Measurements from ENCODE around the gene IGSF11.

IGSF11 gene

GRCh38 chr3:118948146-118948545 lies 86.5 kb downstream of the IGSF11 start:
- no peak for DNase-seq

DNA sequence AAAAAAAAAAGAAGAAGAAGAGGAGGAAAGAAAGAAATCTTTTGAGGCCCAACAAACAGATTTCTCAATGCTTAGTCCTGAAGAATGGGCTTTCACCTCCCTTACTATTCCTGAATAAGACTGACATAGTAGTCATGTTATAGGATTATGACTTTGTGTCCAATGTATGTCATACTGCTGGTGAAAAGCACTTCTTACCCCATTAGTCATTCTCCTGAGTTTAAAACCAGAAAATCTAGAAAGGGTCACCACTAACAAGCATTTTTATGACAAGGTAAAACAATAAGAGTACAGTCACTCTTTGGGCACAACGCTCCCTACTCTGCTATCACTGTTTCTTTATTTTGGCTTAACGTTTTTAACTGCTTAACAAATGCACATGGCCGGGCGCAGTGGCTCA lies 88.2 kb downstream of the IGSF11 start:
- DNase-seq = no peak

- no peak for DNase-seq
Observed at GRCh38 chr3:118945834-118946233, 88.8 kb downstream of the IGSF11 start.

GRCh38 chr3:118943597-118943996 lies 91.0 kb downstream of the IGSF11 start:
- no peak for DNase-seq

DNA sequence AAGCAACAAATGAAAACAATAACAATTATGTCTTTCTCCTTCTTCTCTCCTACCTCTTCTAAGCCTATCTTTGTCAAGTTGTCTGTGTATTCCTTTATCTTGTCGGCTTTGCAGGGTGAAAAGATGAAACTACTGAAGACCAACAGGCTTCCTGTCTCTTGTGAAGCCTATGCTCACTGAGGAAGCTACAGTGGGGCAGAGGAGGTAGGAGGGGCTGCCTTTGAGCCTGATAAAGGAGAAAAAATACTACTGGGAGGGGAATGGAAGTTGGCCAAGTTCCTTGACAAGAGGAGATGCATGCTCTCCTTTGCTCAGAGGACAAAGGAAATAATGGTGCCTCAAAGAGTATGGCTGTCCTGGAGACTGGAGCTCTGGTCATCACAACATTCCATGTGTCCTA lies 92.0 kb downstream of the IGSF11 start:
- DNase-seq = no peak

GRCh38 chr3:118942195-118942594 lies 92.5 kb downstream of the IGSF11 start:
- no peak for DNase-seq

GRCh38 chr3:118941236-118941635 lies 93.4 kb downstream of the IGSF11 start:
- no peak for DNase-seq

DNA sequence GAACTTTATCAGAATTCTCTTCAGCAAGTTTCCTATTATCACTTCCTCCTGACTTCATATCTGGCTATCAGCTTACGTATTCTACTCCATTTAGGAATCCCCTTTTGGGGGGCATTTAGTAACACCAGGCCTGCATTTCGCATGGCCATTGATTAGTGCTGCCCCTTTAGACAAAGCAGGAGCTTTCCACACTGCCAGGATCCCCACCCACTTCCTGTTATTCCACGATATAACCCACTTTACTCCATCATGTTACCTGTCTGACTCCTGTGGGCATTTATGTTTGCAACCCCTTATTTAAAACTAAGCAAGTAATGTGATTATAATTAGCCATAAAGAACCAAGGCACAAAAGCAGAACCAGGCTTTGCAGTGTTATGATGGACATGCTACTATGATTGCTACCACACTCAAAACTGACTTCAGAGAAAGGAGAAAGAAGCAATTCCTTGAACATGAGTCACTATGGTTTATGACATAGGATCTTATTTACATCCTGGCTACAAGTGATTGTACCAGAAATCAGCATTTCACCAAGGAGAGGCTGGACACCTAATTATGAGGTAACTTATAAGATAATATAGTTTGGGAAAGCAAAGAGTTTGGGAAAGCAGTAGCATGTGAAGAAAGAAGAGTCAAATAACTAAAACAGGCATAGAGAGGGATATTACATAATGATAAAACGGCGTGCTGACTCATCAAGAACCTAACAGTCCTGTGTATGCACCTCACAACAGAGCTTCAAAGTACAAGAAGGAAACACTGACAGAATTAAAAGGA lies 96.3 kb downstream of the IGSF11 start:
- no peak for DNase-seq

DNA sequence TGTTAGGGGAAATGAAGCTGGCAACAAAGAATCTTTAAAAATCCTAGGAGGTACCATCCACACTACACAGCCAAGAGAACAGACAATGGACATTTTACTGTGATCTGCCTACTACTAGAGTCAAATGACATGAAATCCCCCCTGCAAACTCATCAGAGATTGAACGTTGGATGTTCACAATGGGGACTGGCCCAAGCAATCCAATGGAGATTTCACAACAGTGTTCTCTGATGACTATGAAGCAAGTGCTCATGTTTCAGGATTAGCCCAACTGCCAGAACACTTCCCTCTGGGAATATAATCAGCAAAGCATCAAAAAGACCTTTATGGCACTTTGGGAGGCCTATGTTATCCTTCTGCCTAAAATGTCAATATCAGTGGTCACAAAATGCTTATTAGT lies 97.8 kb downstream of the IGSF11 start:
- DNase-seq = no peak

DNA sequence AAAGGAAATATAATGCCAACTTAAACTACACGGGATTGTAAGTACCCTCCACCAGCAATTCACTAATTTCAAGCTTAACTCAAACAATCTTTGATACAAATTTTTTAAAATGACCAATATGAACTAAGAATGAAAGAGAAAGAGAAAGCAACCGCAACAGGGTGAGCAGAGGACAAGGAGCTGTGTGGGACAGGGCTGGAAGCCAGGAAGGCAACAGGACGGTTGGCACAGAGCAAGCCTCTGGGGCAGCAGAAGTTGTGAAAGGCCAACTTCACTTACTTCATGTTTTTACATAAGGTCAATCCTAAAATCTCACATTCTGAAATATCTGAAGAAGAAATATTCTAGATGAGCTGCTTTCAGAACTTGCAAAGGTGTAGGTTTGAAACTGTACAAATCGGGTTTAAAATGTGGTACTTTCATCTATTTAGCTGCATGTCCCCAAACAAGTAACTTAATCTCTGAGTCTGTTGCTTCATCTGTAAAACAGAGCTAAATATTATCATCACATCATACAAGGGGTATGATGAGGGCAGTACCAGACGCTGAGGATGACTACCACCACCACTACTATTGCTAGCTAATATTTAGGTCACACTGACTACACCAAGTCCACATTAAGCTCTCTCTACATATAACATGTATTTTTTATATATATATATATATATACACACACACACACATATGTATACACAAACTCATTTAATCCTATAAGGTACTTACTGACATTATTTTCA lies 101.7 kb downstream of the IGSF11 start:
- DNase-seq = no peak

- DNase-seq = no peak
Observed at GRCh38 chr3:118931996-118932395, 102.7 kb downstream of the IGSF11 start.

- no peak for DNase-seq
Observed at GRCh38 chr3:118927449-118927848, 107.2 kb downstream of the IGSF11 start.

DNA sequence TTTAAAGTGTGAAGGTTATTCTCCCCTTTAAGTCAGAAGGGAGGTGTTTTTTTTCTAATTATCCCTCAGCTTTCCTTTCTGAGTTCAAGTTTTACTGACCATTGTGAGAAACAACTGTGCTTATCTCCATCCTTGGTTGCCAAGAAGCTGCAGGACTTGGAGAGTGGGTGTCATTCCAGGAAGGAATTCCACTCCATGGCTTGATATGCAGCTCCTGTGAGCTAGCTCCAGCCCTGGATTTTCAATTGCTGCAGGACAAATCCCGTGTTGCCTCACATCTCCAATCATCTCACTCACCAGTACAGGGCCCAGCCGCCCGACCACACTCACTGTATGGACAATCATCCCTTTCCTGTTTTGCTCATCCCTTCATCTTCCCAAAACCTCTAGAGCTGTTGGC lies 122.5 kb downstream of the IGSF11 start:
- DNase-seq = no peak

DNA sequence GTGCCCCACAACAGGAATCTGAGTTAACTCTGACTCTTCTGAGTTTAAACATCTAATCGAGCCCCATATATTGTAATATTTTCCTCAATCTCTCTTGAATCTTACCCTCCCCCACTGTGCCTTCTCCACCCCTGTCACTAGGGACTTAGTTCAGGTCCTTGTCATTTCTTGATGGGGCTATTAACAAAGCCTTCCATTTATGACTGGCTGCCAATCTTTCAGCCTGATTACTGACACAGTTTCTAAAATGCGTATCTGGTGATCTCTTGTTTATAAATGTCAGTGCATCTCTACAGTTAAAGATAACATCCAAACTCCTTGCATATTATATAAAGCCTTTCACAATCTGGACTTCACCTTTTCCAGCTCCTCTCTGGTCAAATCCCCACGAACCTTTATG lies 124.3 kb downstream of the IGSF11 start:
- DNase-seq = no peak

DNA sequence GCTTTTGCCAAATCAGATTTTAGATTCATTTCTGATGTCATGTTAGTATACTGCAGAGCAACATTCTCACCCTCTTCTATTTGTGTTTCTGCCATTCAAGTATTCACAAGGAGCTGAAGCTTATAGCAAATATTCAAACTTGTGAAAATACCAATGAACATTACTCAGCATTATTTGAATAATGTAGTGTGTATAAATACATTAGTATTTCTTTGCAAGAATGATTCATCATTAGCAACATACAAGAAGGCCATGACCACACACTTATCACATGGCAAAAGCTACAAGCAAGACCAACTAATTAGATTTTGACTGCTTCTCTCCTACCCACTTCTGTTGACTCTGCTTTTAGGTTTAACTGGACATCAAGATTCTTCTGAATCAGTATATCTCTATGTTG lies 124.9 kb downstream of the IGSF11 start:
- no peak for DNase-seq

DNA sequence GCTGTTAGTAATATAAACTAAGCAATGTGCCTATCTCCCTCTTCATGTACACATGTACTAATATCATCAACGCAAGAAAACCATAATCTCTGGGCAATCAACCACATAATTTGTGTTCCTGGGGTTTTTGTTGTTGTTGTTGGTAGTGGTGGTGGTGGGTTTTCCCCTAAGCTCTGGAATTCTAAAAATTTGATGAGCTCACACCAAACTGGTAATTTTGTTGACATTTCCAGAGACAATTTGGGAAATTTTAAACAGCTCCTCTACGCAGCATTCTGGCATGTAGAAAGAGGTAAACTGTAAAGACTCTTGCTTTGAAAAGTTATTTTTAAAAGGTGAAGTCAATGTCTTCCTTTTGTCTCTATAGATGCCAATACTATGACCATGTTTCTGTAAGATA lies 126.7 kb downstream of the IGSF11 start:
- DNase-seq = no peak

- no peak for DNase-seq
Observed at GRCh38 chr3:118900737-118901525, 133.7 kb downstream of the IGSF11 start.

DNA sequence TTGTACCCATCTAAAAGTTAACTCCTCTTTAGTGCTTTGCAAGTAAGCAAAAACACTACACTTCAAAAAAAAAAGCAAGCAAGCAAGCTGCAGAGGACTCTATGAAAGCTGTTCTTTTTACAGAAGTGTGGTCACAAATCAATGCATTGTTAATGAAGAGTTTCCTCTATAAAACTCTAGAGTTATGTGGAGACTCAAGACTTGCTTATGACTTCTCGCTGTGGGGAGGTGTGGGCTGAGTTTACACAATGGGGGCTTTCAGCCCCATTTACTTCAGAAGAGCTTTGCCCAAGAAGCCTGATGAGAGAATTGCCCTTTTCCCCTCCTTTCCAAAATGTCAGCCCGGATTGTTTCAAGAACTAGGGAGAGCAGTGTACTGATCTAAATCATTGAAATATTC lies 144.4 kb downstream of the IGSF11 start:
- no peak for DNase-seq

DNA sequence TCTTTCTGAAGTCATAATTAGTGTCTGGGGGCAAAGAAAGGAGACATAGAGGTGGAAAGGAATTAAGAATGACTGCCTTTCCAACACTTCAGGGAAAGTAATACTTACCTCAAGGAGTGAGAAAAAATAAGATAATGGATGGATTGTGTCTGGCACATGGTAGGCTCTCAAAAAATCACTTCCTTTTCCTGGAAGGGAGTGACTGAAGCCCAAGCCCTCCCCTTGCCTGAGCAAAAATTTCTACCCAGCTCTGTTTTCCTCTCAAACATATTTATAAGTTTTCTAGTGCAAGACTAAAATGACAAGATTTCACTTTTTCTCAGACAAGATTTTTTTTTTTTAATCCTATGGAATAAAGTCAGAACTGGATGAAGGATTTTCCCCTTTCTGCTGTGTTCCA lies 145.0 kb downstream of the IGSF11 start:
- no peak for DNase-seq

DNA sequence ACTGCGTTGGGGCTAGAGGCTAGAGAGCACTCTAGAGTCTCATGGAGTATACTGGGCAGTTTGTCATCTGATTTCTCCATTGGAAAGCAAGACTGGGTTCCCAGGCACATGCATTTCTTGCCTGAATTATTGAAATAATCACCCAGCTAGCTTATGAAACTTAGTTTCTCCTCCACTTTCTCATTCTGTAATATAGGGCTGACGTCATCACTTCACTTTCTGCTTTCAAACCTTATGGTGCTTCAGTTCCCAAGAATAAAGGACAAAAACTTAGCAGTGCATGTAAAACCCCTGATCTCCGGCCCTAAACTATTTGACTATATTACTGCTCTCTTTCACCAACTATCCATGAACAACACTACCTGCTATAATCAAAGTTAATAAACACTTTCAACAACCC lies 147.9 kb downstream of the IGSF11 start:
- DNase-seq = no peak

GRCh38 chr3:118884748-118885206 lies 149.9 kb downstream of the IGSF11 start:
- no peak for DNase-seq

- DNase-seq = no peak
Observed at GRCh38 chr3:118882353-118882947, 152.2 kb downstream of the IGSF11 start.

DNA sequence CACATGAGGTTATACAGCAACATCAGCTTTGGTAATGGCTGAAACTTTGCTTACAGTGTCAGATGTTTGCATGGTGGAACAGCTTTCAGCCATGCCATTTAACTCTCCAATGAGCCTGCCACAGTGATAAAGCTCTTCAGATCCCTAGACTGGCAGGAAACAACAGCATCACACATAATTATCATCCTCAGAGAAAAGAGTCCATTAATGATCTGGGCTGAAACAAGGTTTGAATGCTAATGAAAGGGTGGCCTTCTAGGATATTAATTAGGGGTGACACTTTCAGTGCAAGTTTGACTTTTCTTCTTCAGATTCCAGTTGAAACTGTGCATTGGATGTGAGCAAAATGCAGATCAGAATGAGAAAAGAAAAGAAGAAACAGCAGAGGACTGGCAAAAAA lies 166.6 kb downstream of the IGSF11 start:
- DNase-seq = no peak

Measured in activated gamma-delta T cell (primary cell).